OCI-LY3 (cell line): ENCODE results near the gene PKD1L1.

ENCODE experiments used
- EZH2phosphoT487 ChIP-seq: fragments of 200-600 bp; shearing (Covaris generic); IDR thresholded peaks from 2 replicates; pipeline ENCODE4 v1.6.1; 2018; ENCODE audit warnings: antibody characterized with exemption, mixed run types, low read depth
- TF ChIP-seq, protein P1 (sequence below): fragments of 200-600, 300-600 bp; sonication (generic); IDR thresholded peaks from 2 replicates; pipeline ENCODE4 v1.5.1; 2014; ENCODE audit warnings: antibody characterized with exemption, low read length, low read depth

DNA sequence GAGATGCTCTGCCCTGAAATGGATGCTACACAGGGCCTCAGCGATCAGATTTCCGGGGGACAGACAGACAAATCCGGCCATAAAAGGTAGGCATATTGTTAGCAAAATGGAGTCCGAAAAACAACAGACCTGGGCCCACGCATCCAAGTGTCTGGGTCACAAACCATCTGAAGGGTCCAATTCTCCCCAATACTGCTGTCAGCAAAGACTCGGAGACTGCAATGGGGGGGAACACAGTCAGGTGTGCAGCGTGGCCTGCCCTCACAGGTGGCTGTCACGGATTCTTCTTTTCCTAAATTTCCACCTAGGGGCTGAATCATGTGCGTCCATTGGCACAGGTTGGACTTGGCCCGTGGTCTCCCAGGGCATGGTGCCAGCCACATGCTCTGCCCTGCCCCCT is 12.9 kb downstream of the PKD1L1 start:
- TF ChIP-seq, protein P1, sequence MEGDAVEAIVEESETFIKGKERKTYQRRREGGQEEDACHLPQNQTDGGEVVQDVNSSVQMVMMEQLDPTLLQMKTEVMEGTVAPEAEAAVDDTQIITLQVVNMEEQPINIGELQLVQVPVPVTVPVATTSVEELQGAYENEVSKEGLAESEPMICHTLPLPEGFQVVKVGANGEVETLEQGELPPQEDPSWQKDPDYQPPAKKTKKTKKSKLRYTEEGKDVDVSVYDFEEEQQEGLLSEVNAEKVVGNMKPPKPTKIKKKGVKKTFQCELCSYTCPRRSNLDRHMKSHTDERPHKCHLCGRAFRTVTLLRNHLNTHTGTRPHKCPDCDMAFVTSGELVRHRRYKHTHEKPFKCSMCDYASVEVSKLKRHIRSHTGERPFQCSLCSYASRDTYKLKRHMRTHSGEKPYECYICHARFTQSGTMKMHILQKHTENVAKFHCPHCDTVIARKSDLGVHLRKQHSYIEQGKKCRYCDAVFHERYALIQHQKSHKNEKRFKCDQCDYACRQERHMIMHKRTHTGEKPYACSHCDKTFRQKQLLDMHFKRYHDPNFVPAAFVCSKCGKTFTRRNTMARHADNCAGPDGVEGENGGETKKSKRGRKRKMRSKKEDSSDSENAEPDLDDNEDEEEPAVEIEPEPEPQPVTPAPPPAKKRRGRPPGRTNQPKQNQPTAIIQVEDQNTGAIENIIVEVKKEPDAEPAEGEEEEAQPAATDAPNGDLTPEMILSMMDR: no peak
- TF ChIP-seq EZH2phosphoT487: no peak
